Kidney (tissue), 14 donors: ENCODE data around the gene UBE2J2. TPM values are rescaled to one million over a fixed set of nuclear protein-coding genes. Genes with fewer than 3 reads are reported as not detected.

Experiments used
- DNase-seq, 5 donors: peaks; one replicate each; pipeline ENCODE4 v3.0.0-alpha.2; 2013 to 2020
- FAIRE-seq: peaks from 2 replicates; lab custom pipeline; 2012; peaks lifted over from hg19 to GRCh38; lab: Jason Lieb, UNC
- H3K27ac ChIP-seq, 2 donors: one replicate each; pipeline ENCODE4 v1.7.0; 2013; ENCODE audit warnings: low read depth in 2 of 2, low read length in 2 of 2, inconsistent platforms in 1 of 2
- H3K27me3 ChIP-seq: one replicate; pipeline ENCODE4 v1.7.1; 2013; ENCODE audit warnings: low read length, inconsistent platforms; ENCODE audit not compliant: control insufficient read depth, insufficient read depth
- H3K36me3 ChIP-seq, 3 donors: one replicate each; pipeline versions ENCODE4 v1.7.0 to v1.7.1; 2013; ENCODE audit warnings: low read length in 3 of 3, control low read depth in 1 of 3, inconsistent platforms in 1 of 3; ENCODE audit not compliant: insufficient read depth in 3 of 3, control insufficient read depth in 2 of 3
- H3K4me1 ChIP-seq, 3 donors: one replicate each; pipeline versions ENCODE4 v1.7.0 to v1.7.1; 2013; ENCODE audit warnings: low read length in 3 of 3, inconsistent platforms in 1 of 3, low read depth in 1 of 3; ENCODE audit not compliant: control insufficient read depth in 2 of 3, insufficient read depth in 2 of 3
- H3K4me3 ChIP-seq, 3 donors: one replicate each; pipeline versions ENCODE4 v1.7.0 to v1.8.1; 2013; ENCODE audit warnings: low read length in 3 of 3, control low read depth in 1 of 3, inconsistent platforms in 1 of 3
- H3K9ac ChIP-seq, 3 donors: one replicate each; pipeline versions ENCODE4 v1.7.0 to v1.7.1; 2013; ENCODE audit warnings: low read length in 3 of 3, control low read depth in 1 of 3, inconsistent platforms in 1 of 3
- H3K9me3 ChIP-seq, 3 donors: one replicate each; pipeline versions ENCODE4 v1.7.0 to v1.7.1; 2013; ENCODE audit warnings: low read length in 3 of 3, control low read depth in 1 of 3, inconsistent platforms in 1 of 3; ENCODE audit not compliant: control insufficient read depth in 2 of 3, insufficient read depth in 1 of 3
- intact Hi-C: fragments of 100-400 bp; cut with DNase I; formaldehyde crosslinking; loops from one replicate; pipeline ENCODE4 v1.11.1; 2022
- polyA plus RNA-seq: library from polyadenylated mRNA; stranded (reverse); fragments of 350-450 nt; fragmentation: Illumina TruSeq; extraction: RNeasy Lipid Tissue Mini Kit (QIAGEN cat#74804); gene quantifications from one replicate; pipeline ENCODE4 v1.2.3, GENCODE V29; 2014; ENCODE audit warnings: low read depth, low replicate concordance; ENCODE audit not compliant: insufficient read depth
- total RNA-seq: library from RNA; stranded (reverse); fragmentation: NEBNext Ultra II Directional; extraction: Animal tissue kit (Norgen Biotek cat#: 25700); gene quantifications from one replicate; pipeline ENCODE4 v1.2.1, GENCODE V29; 2021
- TF ChIP-seq, protein P1 (sequence below): IDR thresholded peaks from 3 replicates; pipeline ENCODE4 v1.5.1; 2012; ENCODE audit warnings: mild to moderate bottlenecking, moderate library complexity, borderline replicate concordance; ENCODE audit not compliant: insufficient read depth; ENCODE audit errors: extremely low read depth
- donor health status: control.
- donor health status: control.
- donor health status: control.
- donor health status: control.
- donor health status: control.
- donor health status: DM: yes; HTN: yes; CAD: no.
- donor health status: Normal renal cell carcinoma (clear cell type).

Gene UBE2J2
- total and polyA plus RNA-seq, 2 donors from 2014 or later = 56.6 to 57.4 TPM

DNA sequence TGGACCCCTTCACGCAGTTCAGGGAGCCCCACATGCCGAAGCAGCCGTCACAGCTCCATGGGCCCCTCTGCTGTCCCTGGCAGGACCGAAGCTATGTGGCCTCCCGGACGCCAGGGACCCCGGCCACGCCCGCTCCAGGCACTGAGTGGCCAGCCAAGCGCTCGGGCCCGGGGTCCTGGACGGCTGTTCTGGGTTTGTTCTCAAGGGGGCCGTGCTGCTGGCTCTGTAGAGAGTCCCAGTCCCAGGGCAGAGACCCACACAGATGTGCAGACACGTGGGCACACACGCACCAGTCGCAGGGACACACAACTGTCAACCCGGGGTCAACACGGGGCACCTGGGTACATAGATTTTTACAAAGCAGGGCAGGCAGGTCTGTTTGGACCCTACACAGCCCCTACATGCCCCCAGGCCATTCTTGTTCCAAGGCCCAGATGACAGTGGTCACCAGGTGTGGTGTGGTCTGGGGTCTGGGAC is 34.9 kb downstream of the UBE2J2 start:
- no peak for FAIRE-seq
- no peak overlapping the region for H3K9ac ChIP-seq
- H3K36me3 ChIP-seq = no peaks in the 10 kb centered on the region
- no peak overlapping the region for H3K27ac ChIP-seq
- no peaks in the 10 kb centered on the region for H3K9me3 ChIP-seq
- no peaks in the 10 kb centered on the region for H3K4me1 ChIP-seq
- H3K4me3 ChIP-seq = no peak overlapping the region
- intact Hi-C loops = loop anchor here (10.0 kb wide), 1 partner anchor 114 kb away; no protein-coding TSS in a partner anchor
- no peak for DNase-seq
- H3K27me3 ChIP-seq = no peaks in the 10 kb centered on the region
- TF ChIP-seq, protein P1, sequence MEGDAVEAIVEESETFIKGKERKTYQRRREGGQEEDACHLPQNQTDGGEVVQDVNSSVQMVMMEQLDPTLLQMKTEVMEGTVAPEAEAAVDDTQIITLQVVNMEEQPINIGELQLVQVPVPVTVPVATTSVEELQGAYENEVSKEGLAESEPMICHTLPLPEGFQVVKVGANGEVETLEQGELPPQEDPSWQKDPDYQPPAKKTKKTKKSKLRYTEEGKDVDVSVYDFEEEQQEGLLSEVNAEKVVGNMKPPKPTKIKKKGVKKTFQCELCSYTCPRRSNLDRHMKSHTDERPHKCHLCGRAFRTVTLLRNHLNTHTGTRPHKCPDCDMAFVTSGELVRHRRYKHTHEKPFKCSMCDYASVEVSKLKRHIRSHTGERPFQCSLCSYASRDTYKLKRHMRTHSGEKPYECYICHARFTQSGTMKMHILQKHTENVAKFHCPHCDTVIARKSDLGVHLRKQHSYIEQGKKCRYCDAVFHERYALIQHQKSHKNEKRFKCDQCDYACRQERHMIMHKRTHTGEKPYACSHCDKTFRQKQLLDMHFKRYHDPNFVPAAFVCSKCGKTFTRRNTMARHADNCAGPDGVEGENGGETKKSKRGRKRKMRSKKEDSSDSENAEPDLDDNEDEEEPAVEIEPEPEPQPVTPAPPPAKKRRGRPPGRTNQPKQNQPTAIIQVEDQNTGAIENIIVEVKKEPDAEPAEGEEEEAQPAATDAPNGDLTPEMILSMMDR = no peak

DNA sequence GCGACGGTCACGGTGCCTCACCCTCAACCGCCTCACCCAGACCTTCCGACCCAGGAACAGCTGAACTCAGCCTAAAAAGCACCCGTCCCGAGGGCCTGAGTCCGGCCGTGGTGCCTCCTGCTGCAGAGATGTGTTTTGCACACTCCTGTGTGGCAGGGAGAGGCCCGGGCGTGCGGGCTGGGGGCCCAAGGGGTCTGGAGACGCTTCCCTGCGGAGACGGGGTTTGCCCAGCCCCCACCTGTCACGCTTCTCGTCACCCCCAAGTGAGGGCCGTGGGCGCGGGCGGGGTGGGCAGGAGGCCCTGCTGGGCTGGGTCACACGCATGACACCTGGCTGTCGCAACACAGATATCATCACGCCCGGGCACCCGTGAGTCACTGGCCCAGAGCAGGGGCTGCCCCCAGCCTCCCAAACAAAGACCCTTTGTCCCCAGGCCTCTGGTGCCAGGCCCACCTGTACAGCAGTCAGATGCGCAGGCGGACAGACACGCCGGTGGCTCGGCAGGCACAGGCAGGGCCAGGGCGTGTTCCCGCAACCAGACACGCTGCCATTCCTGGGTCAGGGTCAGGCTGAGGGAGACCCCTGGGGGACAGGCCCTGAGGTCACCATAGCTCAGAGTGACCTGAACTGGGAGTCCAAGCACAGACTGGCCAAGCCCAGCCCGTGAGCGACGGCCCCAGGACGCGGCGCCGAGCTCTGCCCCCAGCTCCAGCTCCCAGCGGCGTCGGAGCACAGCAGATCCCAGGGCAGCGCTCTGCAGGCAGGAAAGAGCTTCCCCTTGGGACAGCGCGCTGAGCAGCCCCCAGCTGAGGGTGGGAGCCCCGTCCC is 35.6 kb downstream of the UBE2J2 start:
- Histone ChIP-seq H3K4me1 (peaks cover 0 to 2% (median 0%) of the 10 kb centered on the region in 3 donors), H3K9me3 (no peaks in the 10 kb centered on the region), H3K27ac (no peak overlapping the region), H3K27me3 (no peaks in the 10 kb centered on the region), H3K4me3 (no peak overlapping the region), H3K36me3 (no peaks in the 10 kb centered on the region), H3K9ac (no peak overlapping the region)
- peak in 4 of 5 donors; percentile 41 to 79 (median 50) for DNase-seq
- intact Hi-C loops = loop anchor here (10.0 kb wide), 1 partner anchor 113 kb away; no protein-coding TSS in a partner anchor
- TF ChIP-seq, protein P1 = no peak
- no peak for FAIRE-seq

DNA sequence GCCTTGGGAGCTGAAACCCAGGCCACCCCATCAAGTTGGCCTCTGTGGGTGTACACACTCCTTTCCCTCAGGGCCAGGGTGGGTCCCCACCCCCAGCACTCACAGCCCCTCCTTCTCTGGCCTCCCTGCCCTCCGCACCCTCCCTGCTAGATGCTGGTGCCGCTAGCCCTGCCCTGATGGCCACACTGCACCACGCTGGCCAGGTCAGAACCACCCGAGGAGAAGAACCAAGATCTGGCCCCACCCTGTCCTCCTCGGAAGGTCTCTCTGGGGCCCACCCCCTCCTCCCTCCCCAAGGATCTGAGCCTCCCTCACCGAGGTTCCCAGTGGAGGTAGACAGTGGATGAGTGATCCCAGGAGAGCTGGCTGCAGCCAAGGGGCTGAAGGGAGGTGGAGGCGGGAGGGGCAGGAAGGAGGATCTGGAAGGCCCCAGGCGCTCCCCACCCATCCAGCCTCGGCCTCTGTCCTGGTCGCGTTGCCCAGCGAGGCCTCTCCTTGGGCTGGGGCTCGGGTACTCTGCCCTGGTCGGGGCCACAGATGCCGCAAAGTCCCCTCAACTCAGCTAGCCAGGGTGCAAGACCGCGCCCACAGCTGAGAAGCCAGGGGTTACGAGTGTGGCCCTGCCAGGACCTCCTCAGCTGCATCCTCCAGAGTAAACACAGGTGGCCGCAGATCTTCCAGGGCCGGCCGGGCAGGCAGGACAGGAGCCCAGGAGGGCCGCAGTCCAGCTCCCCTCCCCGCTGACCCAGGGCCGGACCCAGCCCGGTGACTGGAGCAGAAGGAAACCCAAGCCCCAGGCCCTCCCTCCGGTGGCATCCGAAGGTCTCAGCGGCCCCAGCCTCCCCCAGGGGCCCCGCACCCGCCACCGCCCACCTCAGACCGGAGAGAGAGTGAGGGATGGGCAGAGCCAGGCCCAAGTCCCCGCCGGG is 36.4 kb downstream of the UBE2J2 start:
- H3K9me3 ChIP-seq = no peaks in the 10 kb centered on the region
- no peak overlapping the region for H3K4me3 ChIP-seq
- FAIRE-seq (no peak), DNase-seq (peak in 4 of 5 donors; percentile 46 to 75 (median 48))
- TF ChIP-seq, protein P1 = no peak
- no peak overlapping the region for H3K27ac ChIP-seq
- intact Hi-C loops = loop anchor here (10.0 kb wide), 1 partner anchor 112 kb away; no protein-coding TSS in a partner anchor
- H3K9ac ChIP-seq = no peak overlapping the region
- H3K36me3 ChIP-seq = no peaks in the 10 kb centered on the region
- H3K4me1 ChIP-seq = peaks cover 0 to 9% (median 0%) of the 10 kb centered on the region in 3 donors
- H3K27me3 ChIP-seq = no peaks in the 10 kb centered on the region
